ENCODE data around the gene LGALS7B. TPM values are rescaled to one million over a fixed set of nuclear protein-coding genes. Genes with fewer than 3 reads are reported as not detected.
"Not testable (repeated sequence)": the region's sequence is repeated elsewhere in the genome, so short reads cannot be mapped to it uniquely, and the experiment has no call there.

The LGALS7B gene
- total RNA-seq, 2 donors from 2014 or later: 2.0 TPM; not detected in 1

DNA sequence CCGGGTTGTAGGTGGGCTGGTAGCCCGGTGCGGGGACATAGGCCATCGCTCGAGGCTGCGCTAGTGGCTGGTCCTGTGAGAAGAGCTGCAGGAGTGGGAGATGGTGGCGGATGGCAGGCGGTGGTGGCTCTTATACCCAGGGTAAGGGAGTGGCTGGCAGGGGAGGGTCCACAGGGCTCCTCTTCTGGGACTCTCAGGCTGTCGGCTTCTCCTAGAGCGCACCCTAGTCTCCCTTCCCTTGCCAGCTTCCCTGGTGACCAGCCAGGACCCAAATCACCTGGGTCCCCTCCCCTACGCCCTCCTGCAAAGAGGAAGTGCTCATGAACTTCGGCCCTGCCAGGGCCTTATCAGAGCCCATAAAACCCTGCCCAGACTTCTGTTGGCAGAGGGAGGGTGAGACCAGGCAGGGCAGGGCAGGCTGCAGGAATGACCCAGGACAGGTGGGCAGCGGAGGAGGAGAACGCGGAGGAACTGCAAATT lies 23.9 kb downstream of the LGALS7B start, which contains the start of gene LGALS4:
Gene LGALS4, minus strand, starts transcription at position 105 of the 480 bp plus-strand sequence. Its CDS starts 59 bp downstream, at position 46.
- ATAC-seq (ENCODE audit: insufficient number of reproducible peaks, low FRiP score, low read depth) (no peak), DNase-seq (ENCODE audit: low spot score) (no peak)
- Histone ChIP-seq H3K9me3 (no peaks in the 10 kb centered on the region), H3K4me1 (ENCODE audit: control insufficient read depth in 1 of 2, low read depth in 2 of 2) (no peaks in the 10 kb centered on the region), H3K36me3 (peaks cover 23% of the 10 kb centered on the region), H3K27ac (no peak within 1 kb of the TSS), H3K27me3 (replicated peaks; ENCODE audit: insufficient read depth) (no peaks in the 10 kb centered on the region), H3K4me3 (no peak within 1 kb of the TSS)
- TF ChIP-seq, protein P1, sequence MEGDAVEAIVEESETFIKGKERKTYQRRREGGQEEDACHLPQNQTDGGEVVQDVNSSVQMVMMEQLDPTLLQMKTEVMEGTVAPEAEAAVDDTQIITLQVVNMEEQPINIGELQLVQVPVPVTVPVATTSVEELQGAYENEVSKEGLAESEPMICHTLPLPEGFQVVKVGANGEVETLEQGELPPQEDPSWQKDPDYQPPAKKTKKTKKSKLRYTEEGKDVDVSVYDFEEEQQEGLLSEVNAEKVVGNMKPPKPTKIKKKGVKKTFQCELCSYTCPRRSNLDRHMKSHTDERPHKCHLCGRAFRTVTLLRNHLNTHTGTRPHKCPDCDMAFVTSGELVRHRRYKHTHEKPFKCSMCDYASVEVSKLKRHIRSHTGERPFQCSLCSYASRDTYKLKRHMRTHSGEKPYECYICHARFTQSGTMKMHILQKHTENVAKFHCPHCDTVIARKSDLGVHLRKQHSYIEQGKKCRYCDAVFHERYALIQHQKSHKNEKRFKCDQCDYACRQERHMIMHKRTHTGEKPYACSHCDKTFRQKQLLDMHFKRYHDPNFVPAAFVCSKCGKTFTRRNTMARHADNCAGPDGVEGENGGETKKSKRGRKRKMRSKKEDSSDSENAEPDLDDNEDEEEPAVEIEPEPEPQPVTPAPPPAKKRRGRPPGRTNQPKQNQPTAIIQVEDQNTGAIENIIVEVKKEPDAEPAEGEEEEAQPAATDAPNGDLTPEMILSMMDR (IDR thresholded peaks at IDR 0.05): no peak

DNA sequence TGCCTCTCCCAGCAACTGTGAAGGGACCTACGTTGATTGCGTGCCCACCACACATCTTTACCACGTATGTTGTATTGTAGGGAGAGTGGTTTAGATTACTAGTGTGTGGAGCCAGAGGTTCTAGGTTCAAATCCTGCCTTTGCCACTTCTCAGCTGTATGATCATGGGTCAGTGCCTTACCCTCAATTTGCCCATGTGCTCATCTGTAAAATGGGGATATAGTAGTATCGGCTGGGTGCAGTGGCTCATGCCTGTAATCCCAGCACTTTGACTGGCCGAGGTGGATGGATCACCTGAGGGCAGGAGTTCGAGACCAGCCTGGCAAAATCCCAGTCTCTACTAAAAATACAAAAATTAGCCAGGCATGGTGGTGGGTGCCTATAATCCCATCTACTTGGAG lies 24.3 kb downstream of the LGALS7B start:
- TF ChIP-seq, protein P1 (IDR thresholded peaks at IDR 0.05): no peak
- Histone ChIP-seq H3K27ac (no peak overlapping the region), H3K4me1 (ENCODE audit: control insufficient read depth in 1 of 2, low read depth in 2 of 2) (no peaks in the 10 kb centered on the region), H3K4me3 (no peak overlapping the region), H3K9me3 (no peaks in the 10 kb centered on the region), H3K27me3 (replicated peaks; ENCODE audit: insufficient read depth) (no peaks in the 10 kb centered on the region), H3K36me3 (peaks cover 23% of the 10 kb centered on the region)
- ATAC-seq (ENCODE audit: insufficient number of reproducible peaks, low FRiP score, low read depth) (no peak), DNase-seq (ENCODE audit: low spot score) (no peak)

DNA sequence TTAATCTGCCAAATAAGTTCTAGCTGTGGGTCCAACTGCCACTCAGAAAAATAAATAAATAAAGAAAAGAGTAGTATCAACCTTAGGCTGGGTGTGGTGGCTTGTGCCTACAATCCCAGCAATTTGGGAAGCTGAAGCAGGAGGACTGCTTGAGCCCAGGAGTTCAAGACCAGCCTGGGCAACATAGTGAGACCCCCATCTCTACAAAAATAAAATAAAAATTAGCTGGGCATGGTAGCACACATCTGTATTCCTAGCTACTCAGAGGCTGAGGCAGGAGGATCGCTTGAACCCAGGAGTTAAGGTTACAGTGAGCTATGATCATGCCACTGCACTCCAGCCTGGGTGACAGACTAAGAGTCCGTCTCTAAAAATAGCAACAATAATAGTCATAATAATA lies 24.9 kb downstream of the LGALS7B start:
- H3K27me3 ChIP-seq (replicated peaks; ENCODE audit: insufficient read depth); DNase-seq (ENCODE audit: low spot score); ATAC-seq (ENCODE audit: insufficient number of reproducible peaks, low FRiP score, low read depth); H3K4me1 ChIP-seq (ENCODE audit: control insufficient read depth in 1 of 2, low read depth in 2 of 2); H3K4me3 ChIP-seq; H3K9me3 ChIP-seq; H3K27ac ChIP-seq: not testable (repeated sequence)
- peaks cover 23% of the 10 kb centered on the region for H3K36me3 ChIP-seq

DNA sequence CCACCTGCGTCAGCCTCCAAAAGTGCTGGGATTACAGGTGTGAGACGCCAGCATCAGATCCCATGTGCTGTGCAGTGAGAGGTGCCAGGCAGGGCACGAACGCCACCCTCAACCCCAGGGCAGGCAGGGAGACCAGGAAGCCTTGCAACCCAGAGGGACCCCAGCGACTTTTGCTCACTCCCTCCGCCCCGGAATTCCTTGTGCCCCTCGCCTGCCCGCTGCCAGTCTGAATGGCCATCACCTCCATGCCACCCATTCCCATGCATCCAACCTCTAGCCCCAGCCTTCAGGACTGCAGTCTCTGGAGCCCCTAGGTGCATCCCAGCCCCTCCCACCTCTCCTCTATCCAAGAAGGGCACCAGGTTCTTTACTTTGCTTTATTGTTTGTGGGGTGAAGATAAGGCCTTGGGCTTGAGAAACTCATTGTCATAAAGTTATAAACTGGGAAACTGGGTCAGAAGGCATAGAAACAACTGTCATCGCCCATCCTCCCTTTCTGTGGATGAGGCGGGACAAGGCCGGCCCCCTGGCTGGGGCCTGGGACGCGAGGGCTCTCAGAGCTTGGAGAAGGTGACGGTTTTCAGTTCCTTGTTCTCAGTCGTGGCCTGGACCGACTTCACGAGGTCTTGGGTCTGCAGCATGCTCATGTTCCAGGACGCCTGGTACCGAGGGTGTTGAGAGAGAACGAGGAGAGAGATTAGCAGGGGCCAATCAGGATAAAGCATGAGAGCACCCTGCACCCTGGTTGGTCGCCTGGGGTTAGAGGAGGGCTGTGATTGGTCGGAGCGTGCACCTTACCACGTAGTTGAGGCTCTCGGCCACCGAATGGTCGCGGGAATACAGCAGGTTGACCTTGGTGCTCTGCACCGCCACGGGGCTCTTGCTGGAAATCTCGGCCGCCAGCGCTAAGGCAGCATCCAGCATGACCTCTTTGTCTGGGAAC lies 26.3 kb downstream of the LGALS7B start:
- H3K27ac ChIP-seq: no peak overlapping the region
- H3K4me1 ChIP-seq (ENCODE audit: control insufficient read depth in 1 of 2, low read depth in 2 of 2): no peaks in the 10 kb centered on the region
- TF ChIP-seq, protein P1 (IDR thresholded peaks at IDR 0.05): no peak
- H3K9me3 ChIP-seq: no peaks in the 10 kb centered on the region
- H3K27me3 ChIP-seq (replicated peaks; ENCODE audit: insufficient read depth): no peaks in the 10 kb centered on the region
- peaks cover 26% of the 10 kb centered on the region for H3K36me3 ChIP-seq
- DNase-seq (ENCODE audit: low spot score) (no peak), ATAC-seq (ENCODE audit: insufficient number of reproducible peaks, low FRiP score, low read depth) (no peak)
- H3K4me3 ChIP-seq: no peak overlapping the region

DNA sequence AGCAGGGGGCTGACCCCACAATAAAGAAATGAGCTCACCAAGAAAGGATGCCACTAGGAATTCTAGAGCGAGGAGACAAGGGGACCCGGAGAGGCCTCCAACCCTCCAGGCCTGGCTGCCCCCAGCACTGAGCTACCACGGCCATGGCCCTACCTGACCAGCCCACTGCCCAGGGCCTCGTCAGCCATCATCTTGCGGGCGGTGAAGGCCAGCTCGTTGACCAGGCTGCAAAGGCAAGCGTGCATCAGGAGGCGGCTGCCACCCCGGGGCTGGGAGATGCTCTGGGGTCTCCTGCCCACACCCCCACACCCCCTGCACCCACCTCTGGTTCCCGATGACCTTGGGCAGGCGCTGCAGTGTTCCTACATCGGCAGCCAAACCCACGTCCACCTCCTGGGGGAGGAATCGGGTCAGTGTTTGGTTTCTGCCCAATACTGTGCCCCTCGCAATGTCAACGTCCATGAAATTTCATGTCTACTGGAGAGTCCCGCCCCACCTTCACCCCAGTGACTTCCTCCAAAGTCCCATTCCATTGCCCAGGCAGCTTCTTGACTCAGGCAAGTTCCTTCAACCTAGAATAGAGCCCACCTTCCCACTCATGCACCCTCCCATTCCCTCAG lies 27.2 kb downstream of the LGALS7B start:
- DNase-seq (ENCODE audit: low spot score) (no peak), ATAC-seq (ENCODE audit: insufficient number of reproducible peaks, low FRiP score, low read depth) (no peak)
- no peak overlapping the region for H3K4me3 ChIP-seq
- no peaks in the 10 kb centered on the region for H3K27me3 ChIP-seq (replicated peaks; ENCODE audit: insufficient read depth)
- peaks cover 28% of the 10 kb centered on the region for H3K36me3 ChIP-seq
- TF ChIP-seq, protein P1 (IDR thresholded peaks at IDR 0.05): no peak
- no peak overlapping the region for H3K27ac ChIP-seq
- H3K9me3 ChIP-seq: no peaks in the 10 kb centered on the region
- no peaks in the 10 kb centered on the region for H3K4me1 ChIP-seq (ENCODE audit: control insufficient read depth in 1 of 2, low read depth in 2 of 2)
